Measurements from ENCODE around the gene MRPL28. TPM values are rescaled to one million over a fixed set of nuclear protein-coding genes. Genes with fewer than 3 reads are reported as not detected.

Gene MRPL28
- total RNA-seq, 1 donor from 2014 or later = 115 TPM

Other genes starting within 250 kb of the MRPL28 start
- gene NPRL3, start 231.9 kb downstream of the MRPL28 start, total RNA-seq = 51.5 and 51.8 TPM in 2 replicates
- gene HBZ, start 217.9 kb downstream of the MRPL28 start, total RNA-seq = not detected in 2 replicates
- not detected in 2 replicates for gene HBM, start 204.6 kb downstream of the MRPL28 start, total RNA-seq
- 0.57 and 0.59 TPM in 2 replicates for gene HBA2, start 197.7 kb downstream of the MRPL28 start, total RNA-seq
- not detected in 2 replicates for gene HBA1, start 193.9 kb downstream of the MRPL28 start, total RNA-seq
- 0.54 and 0.88 TPM in 2 replicates for gene HBQ1, start 190.1 kb downstream of the MRPL28 start, total RNA-seq
- 77.7 and 83.0 TPM in 2 replicates for gene LUC7L, start 141.1 kb downstream of the MRPL28 start, total RNA-seq
- 18.0 and 21.2 TPM in 2 replicates for gene FAM234A, start 135.7 kb downstream of the MRPL28 start, total RNA-seq
- gene RGS11, start 94.6 kb downstream of the MRPL28 start, total RNA-seq = 0.18 and 0.29 TPM in 2 replicates
- not detected in 2 replicates for gene ARHGDIG, start 89.9 kb downstream of the MRPL28 start, total RNA-seq
- not detected in 2 replicates for gene PDIA2, start 87.4 kb downstream of the MRPL28 start, total RNA-seq
- 28.1 and 30.3 TPM in 2 replicates for gene AXIN1, start 17.8 kb downstream of the MRPL28 start, total RNA-seq
- gene PGAP6, start 11.4 kb upstream of the MRPL28 start, total RNA-seq = 35.7 and 36.3 TPM in 2 replicates
- gene NME4, start 26.7 kb upstream of the MRPL28 start, total RNA-seq = 57.2 and 58.7 TPM in 2 replicates
- 18.0 and 20.1 TPM in 2 replicates for gene DECR2, start 31.3 kb upstream of the MRPL28 start, total RNA-seq
- 41.4 and 47.5 TPM in 2 replicates for gene RAB11FIP3, start 55.1 kb upstream of the MRPL28 start, total RNA-seq
- gene CAPN15, start 157.2 kb upstream of the MRPL28 start, total RNA-seq = 122 and 124 TPM in 2 replicates
- gene PRR35, start 189.9 kb upstream of the MRPL28 start, total RNA-seq = not detected in 2 replicates
- 1.0 and 1.2 TPM in 2 replicates for gene NHLRC4, start 196.5 kb upstream of the MRPL28 start, total RNA-seq
- 50.1 and 52.6 TPM in 2 replicates for gene PIGQ, start 199.4 kb upstream of the MRPL28 start, total RNA-seq
- gene RAB40C, start 219.5 kb upstream of the MRPL28 start, total RNA-seq = 14.0 and 15.2 TPM in 2 replicates

Measured in activated T-helper 1 cell treated with anti-CD3 and anti-CD28 coated beads, Interleukin-12 subunit alpha, Interleukin-12 subunit beta, Interleukin-2, Interleukin-4 antibody, amounts not matched to agents 30 ng/mL and 10 ng/mL and 1 ng/mL, durations not matched to agents 14 hours and 24 hours and 36 hours (primary cell).